ENCODE data around the gene GAS7. TPM values are rescaled to one million over a fixed set of nuclear protein-coding genes. Genes with fewer than 3 reads are reported as not detected.
"Not testable (repeated sequence)": the region's sequence is repeated elsewhere in the genome, so short reads cannot be mapped to it uniquely, and the experiment has no call there.

GAS7 gene
- total RNA-seq, 1 donor from 2014 or later: 19.5 TPM

DNA sequence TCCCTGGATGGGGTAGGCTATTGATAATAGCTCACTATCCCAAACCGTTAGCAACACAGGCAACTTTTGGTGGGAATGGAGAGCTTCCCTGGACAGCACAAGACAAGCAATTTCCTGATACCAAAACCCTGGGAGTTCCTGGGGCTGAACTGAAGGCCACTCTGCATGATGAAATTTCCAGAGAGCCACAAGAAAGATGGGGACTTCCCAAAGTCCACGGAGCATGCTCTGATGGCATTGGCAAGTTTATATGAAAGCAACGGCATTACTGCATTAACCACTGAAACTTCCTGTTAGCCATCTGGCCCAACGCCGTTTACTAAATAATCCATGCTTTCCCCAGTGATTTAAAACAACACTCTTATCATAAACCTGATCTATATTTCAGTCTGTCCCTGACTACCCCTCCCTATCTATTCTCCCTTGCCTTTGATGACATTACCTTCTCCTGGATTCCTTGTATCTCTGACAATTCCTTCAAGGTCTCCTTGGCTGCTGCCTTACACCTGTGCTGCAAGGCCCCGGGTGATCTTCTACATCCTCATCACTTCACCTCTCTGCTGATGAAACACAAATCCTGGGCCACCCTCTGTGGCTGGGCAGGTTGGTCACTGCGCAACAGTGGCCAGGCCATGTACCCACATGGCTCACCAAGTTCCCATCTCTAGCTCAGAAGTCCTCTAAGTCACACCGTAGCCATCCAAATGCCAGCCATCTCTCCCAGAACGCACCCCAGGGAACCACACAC is 184.9 kb downstream of the GAS7 start:
- H3K36me3 Mint-ChIP-seq: no peaks in the 10 kb centered on the region
- no peak for DNase-seq (ENCODE audit: extremely low spot score, unreplicated experiment)
- no peak overlapping the region for H3K4me3 Mint-ChIP-seq
- H3K27me3 Mint-ChIP-seq: peaks cover 18% of the 10 kb centered on the region
- H3K9me3 Mint-ChIP-seq: no peaks in the 10 kb centered on the region
- H3K4me1 Mint-ChIP-seq (ENCODE audit: unreplicated experiment): peaks cover 4% of the 10 kb centered on the region
- TF ChIP-seq, protein P1, sequence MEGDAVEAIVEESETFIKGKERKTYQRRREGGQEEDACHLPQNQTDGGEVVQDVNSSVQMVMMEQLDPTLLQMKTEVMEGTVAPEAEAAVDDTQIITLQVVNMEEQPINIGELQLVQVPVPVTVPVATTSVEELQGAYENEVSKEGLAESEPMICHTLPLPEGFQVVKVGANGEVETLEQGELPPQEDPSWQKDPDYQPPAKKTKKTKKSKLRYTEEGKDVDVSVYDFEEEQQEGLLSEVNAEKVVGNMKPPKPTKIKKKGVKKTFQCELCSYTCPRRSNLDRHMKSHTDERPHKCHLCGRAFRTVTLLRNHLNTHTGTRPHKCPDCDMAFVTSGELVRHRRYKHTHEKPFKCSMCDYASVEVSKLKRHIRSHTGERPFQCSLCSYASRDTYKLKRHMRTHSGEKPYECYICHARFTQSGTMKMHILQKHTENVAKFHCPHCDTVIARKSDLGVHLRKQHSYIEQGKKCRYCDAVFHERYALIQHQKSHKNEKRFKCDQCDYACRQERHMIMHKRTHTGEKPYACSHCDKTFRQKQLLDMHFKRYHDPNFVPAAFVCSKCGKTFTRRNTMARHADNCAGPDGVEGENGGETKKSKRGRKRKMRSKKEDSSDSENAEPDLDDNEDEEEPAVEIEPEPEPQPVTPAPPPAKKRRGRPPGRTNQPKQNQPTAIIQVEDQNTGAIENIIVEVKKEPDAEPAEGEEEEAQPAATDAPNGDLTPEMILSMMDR (conservative IDR thresholded peaks at IDR 0.05): no peak
- no peak overlapping the region for H3K27ac Mint-ChIP-seq

DNA sequence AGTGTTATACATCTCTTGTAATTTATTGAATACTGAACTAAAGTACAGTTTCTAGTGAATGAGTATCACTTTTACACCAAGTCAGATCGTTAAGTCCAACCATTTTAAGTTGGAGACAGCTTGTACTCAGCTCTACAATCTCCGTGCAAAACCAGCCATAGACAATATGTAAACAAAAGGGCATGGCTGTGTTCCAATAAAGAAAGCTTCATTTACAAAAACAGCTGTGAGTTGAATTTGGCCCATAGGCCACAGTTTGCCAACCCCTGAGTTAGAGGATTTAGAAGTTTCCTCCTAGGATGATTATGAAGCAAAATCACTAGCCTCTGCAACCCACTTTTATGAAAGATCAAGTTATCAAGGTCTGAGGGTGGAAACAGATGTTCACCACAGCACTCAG is 187.7 kb downstream of the GAS7 start:
- TF ChIP-seq, protein P1 (conservative IDR thresholded peaks at IDR 0.05): no peak
- H3K36me3 Mint-ChIP-seq: no peaks in the 10 kb centered on the region
- DNase-seq (ENCODE audit: extremely low spot score, unreplicated experiment): no peak
- H3K27me3 Mint-ChIP-seq: peaks cover 16% of the 10 kb centered on the region
- no peaks in the 10 kb centered on the region for H3K9me3 Mint-ChIP-seq
- no peak overlapping the region for H3K4me3 Mint-ChIP-seq
- no peak overlapping the region for H3K27ac Mint-ChIP-seq
- H3K4me1 Mint-ChIP-seq (ENCODE audit: unreplicated experiment): no peaks in the 10 kb centered on the region

- Mint-ChIP-seq H3K9me3 (no peaks in the 10 kb centered on the region), H3K36me3 (no peaks in the 10 kb centered on the region), H3K27ac (no peak overlapping the region), H3K4me3 (no peak overlapping the region), H3K4me1 (ENCODE audit: unreplicated experiment) (no peaks in the 10 kb centered on the region), H3K27me3 (peaks cover 13% of the 10 kb centered on the region)
- DNase-seq (ENCODE audit: extremely low spot score, unreplicated experiment): no peak
- TF ChIP-seq, protein P1 (conservative IDR thresholded peaks at IDR 0.05): no peak
These were observed 194.7 kb downstream of the GAS7 start for GRCh38 chr17:10003705-10004104.

GRCh38 chr17:10002567-10003360 is 195.6 kb downstream of the GAS7 start:
- not testable (repeated sequence) for H3K4me3 Mint-ChIP-seq; H3K27ac Mint-ChIP-seq; H3K36me3 Mint-ChIP-seq; DNase-seq (ENCODE audit: extremely low spot score, unreplicated experiment); H3K9me3 Mint-ChIP-seq; H3K4me1 Mint-ChIP-seq (ENCODE audit: unreplicated experiment)
- peaks cover 17% of the 10 kb centered on the region for H3K27me3 Mint-ChIP-seq

DNA sequence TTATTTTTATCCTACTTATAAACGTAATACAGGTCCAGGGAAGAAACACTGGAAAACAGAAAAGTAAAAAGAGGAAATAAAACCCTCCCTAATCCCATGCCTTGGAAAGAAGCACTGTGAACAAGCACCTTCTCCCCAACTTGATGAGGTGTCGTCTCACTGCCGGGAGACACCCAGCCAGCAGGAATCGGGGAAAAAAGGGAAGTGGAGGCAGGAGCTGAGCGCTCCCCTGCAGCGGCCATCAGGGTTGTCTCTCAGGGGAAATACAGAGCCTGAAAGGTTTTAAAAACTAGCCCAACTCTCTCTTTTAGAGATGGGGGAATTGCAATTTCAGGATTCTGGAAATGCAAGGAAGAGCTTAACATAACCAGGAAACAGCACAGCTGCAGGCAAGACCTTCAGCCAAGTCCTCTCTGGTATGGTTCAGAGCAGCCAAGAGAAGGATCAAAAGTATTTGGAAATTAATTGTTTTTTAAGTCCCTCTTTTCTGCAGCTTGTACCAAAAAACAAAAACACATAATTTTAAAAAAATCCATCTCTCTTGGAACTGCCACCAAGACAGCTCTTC is 197.0 kb downstream of the GAS7 start:
- no peak for DNase-seq (ENCODE audit: extremely low spot score, unreplicated experiment)
- TF ChIP-seq, protein P1 (conservative IDR thresholded peaks at IDR 0.05): no peak
- Mint-ChIP-seq H3K27ac (no peak overlapping the region), H3K27me3 (peaks cover 20% of the 10 kb centered on the region), H3K36me3 (no peaks in the 10 kb centered on the region), H3K4me1 (ENCODE audit: unreplicated experiment) (no peaks in the 10 kb centered on the region), H3K9me3 (no peaks in the 10 kb centered on the region), H3K4me3 (no peak overlapping the region)

All from type B pancreatic cell (in vitro differentiated cells).